GM18909 (cell line): ENCODE results near the gene RELN.
"Not testable (repeated sequence)": the region's sequence is repeated elsewhere in the genome, so short reads cannot be mapped to it uniquely, and the experiment has no call there.

Experiments
- ATAC-seq: cut with Tn5 transposase; IDR thresholded peaks from one replicate; pipeline ENCODE4 v1.9.1; 2021; ENCODE audit warnings: mild to moderate bottlenecking; ENCODE audit not compliant: unreplicated experiment, poor library complexity

RELN gene

GRCh38 chr7:103947026-103947655 lies 42.3 kb downstream of the RELN start:
- no peak for ATAC-seq

DNA sequence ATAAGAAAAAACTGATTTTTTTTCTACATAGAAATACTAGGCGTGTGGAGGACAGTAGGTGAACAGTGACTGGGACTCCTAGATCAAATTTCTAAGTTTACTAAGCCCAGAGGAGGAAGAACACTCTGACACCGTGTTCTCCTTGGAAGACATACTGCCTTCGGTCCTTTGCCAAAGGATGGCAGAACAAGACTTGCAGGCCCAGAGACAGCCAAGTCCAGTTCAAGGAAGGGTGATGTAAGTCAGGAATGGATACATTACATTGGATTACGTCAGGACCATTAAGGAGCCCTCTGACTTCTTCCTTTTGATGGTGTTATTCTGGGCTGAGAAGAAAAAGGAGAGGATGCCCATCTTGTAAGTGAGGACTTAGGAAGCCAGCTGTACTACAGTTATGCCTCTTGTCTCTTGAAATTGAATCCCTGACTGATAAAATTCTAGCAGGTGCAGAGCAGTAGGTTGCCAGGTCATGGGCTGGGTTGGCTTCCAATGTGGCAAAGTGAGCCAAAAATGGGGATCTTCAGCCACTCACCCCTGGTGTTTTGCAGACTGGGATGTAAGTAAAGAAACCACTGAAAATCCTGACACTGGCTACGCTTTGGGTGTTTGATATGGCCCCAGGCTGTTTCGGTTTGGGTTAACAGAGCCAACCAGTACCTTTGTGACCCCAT lies 45.1 kb downstream of the RELN start:
- ATAC-seq, result no peak

GRCh38 chr7:103941976-103942375 lies 47.5 kb downstream of the RELN start:
- ATAC-seq, result no peak

GRCh38 chr7:103940382-103941268 lies 48.8 kb downstream of the RELN start:
- ATAC-seq, result no peak

- no peak for ATAC-seq
Observed at GRCh38 chr7:103937680-103938079, 51.8 kb downstream of the RELN start.

GRCh38 chr7:103936558-103936957 lies 52.9 kb downstream of the RELN start:
- no peak for ATAC-seq

GRCh38 chr7:103934508-103934907 lies 55.0 kb downstream of the RELN start:
- ATAC-seq, result no peak

DNA sequence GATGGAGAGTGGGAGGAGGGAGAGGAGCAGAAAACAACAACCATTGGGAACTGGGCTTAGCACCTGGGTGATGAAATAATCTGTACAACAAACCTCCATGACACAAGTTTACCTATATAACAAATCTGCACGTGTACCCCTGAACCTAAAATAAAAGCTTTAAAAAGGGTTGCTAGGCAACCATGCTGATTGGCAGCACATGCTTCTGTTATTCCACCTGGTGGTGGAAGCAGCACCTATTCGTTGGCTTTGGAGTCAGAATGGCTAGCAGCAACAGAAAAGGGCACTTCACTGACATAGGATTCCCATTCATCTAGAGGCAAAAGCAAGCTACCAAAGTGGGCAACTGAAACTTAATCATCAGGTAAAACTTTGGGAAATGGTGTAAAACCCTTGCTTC lies 57.1 kb downstream of the RELN start:
- no peak for ATAC-seq

- no peak for ATAC-seq
Observed at GRCh38 chr7:103929901-103930311, 59.6 kb downstream of the RELN start.

- no peak for ATAC-seq
Observed at GRCh38 chr7:103928581-103928980, 60.9 kb downstream of the RELN start.

DNA sequence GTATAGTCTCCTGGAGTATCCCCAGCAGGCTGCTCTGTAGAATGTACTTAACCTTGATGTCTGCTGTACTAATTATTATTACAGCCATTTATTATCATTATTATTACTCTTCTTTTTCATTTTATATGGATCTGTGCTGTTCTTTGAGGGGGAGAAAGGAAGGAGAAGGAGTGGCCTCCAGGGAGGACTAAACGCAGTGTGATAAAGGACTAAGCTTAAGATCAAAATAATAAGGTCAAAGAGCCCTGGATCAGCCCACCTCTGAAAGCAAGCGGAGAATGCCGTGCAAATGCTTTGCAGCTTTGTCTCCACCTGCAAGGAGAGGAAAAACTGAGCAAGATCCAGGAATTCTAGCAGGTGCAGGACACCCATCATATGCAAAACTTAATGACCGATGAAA lies 65.3 kb downstream of the RELN start:
- ATAC-seq, result no peak

- ATAC-seq, result no peak
Observed at GRCh38 chr7:103922407-103922806, 67.1 kb downstream of the RELN start.

DNA sequence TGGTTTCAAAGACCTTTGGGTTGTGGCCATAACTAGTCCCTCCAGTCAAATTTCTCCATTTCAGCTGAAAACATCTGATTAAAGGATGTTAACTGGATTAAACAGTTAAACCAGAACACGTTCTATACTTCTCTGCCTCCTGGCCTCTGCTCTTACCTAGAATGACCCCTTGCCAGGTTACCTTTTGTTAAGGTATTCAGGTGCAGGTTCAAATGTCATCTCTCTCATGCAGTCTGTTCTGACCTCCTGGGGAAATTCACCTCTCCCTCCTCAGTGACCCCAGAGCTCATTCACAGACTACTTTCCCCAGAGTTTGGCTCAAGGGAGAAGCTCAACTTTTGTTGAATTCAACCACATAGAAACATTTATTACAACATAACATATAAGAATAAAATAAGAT lies 67.8 kb downstream of the RELN start:
- no peak for ATAC-seq

DNA sequence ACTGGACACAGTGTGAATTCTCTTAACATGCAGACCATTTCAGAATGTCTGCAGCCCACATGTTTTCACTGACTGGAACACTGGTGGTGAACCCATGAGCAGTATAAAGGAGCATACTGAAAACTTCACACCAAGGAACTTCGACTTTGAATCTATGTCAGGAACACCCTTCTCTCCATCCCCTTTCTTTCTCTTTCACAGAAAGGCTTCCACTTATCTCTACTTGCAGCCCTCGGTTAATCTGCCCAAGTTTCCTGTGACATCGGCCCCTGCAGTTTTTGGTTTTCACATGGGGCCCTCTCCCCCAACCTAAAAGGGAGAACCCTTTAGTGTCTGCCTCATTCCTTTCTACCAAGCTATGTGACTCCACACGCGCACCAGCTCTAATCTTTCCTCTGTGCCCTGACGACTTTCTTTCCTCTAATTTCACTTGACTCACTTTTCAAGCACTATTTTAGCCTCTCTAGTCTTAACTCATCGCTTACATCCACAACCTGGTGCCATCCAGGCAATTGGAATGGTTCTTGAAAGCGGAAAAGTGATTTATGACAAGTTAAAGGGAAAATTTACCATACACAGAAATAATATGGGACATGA lies 70.1 kb downstream of the RELN start:
- ATAC-seq, result no peak

DNA sequence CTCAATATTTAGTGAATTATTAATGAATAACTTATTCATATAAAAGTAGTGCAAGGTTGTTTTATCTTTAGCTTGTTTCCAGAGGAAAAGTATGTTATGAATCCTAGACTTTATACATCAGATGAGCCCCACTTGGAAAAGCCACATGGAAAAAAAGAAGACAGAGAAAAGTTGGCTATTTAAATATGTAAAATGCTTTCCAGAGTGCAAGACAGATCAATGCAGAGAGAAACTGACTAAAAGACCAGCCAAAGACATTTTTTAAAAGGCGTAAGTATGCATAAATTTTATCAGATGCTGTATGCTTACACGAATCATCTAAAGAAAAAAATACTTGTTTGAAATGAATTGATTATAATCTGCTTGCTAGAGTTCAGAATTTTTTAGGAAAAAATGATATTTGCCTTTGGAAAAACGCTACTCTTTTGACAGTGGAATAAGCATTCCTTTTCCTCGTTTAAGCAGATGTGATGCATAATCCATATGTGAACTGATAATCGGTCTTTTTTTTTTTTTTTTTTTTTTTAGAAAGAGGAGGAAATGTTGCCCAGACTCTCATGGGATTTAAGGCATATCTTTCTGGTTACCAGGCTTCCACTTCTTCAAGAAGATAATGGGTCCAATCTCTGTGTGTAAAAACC lies 70.7 kb downstream of the RELN start:
- no peak for ATAC-seq

GRCh38 chr7:103915680-103916357 lies 73.6 kb downstream of the RELN start:
- ATAC-seq, result no peak

DNA sequence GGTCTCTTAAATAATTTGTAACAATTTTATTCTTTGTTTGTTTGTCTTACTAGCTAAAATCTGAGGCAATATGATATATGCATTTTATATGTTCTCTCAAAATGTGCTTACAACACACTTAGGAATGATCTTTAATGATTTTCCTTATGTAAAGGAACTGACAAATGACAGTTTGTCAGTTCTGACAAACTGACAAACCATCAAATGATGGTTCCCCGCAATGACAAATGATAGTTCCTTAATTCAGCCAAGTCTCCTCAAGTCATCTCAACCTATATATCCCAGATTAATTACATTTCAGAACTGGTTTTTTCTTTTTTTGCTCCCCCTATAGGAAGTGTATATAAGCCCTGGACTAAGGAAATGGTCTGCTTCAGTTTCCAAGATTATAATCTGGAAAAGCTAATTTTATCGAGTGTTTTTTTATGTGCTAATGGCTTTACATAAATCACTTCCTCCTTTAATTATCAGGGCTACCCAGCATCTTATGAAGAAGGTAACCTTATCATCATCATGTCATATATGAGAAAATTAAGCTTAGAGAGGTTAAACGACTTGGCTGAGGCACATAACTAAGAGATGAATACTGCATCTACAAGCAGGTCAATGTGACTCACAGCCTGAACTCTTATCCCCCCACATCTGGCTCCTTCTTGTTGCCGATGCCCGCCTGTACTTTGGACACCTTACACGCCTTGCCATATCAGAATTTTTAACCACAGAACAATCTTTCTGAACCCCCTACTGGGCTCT lies 75.1 kb downstream of the RELN start:
- ATAC-seq, result no peak

DNA sequence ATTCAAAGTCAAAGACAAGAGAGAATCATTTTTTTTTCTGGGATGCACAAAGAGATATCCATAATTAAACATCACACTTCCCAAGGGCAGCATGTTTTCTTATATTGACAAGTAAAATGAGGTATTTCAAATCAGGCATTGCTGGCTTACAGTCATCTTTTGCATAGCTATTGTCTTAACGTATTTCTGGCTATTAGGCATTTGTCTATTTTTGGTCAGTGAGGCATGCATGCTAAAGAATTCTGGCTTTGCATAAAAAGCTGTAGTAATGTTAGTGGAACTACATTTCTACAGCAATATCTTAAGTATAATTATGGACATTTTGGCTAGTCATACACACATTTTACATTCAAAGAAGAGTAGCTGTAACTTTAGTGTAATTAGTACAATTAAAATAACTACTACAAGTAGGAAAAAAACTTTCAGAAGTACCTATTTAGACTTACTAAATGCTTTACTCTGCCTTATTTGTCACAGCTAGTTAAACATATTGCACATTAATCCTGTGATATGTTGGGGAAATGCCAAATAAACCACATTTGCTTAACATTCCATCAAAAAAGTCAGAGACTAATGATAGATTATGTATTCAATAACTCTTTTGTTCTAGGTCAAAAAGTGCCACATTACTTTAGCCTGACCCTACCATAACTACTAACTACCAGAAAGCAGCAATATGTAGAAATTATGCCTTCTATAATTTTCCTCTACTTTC lies 76.4 kb downstream of the RELN start:
- ATAC-seq, result no peak

GRCh38 chr7:103911015-103911414 lies 78.4 kb downstream of the RELN start:
- ATAC-seq, result not testable (repeated sequence)
